HEK293T (cell line): ENCODE data around the gene OR6J1.

Experiments used
- HDGF ChIP-seq: fragments of 450-650 bp; IDR thresholded peaks from 2 replicates; pipeline ENCODE4 v1.6.1; 2017; ENCODE audit warnings: antibody characterized with exemption, borderline replicate concordance
- SUZ12 ChIP-seq: fragments of 450-650 bp; IDR thresholded peaks from 2 replicates; pipeline ENCODE4 v1.6.1; 2016; ENCODE audit warnings: mild to moderate bottlenecking
- TARDBP ChIP-seq: fragments of 450-650 bp; IDR thresholded peaks from 2 replicates; pipeline ENCODE4 v1.6.1; 2016
- ZNF384 ChIP-seq: fragments of 450-650 bp; IDR thresholded peaks from 2 replicates; pipeline ENCODE4 v1.6.1; 2016

DNA sequence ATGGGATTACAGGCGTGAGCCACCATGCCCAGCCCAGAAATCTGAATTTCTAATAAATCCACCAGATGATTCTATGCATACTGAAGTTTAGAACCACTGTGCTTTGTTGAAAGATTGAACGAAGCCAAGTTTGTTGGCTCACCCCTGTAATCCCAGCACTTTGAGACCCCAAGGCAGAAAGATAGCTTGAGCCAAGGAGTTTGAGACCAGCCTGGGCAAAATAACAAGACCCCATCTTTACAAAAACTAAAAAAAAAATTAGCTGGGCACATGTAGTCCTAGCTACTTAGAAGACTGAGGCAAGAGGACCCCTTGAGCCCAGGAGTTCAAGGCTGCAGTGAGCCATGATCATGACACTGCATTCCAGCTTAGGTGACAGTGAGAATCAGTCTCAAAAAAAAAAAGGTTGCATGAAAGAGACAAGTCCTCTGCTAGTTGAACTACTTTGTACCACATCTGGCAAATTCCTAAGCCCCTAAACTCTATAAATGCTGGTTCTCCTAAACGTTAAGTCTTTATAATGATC is 47.7 kb downstream of the OR6J1 start:
- TF ChIP-seq TARDBP (no peak), HDGF (no peak), SUZ12 (no peak), ZNF384 (no peak)
